Stomach (tissue), 4 donors: Measurements from ENCODE around the gene LDLRAD3.

ENCODE experiments used
- EP300 ChIP-seq: sonication (generic); formaldehyde crosslinking; IDR thresholded peaks from one replicate; pipeline ENCODE4 v1.6.1; 2017; ENCODE audit warnings: antibody characterized with exemption
- POLR2A ChIP-seq, 4 donors: fragments of 450-650 bp; IDR thresholded peaks; one replicate each; pipeline ENCODE4 v1.6.1; 2016; ENCODE audit warnings: antibody characterized with exemption in 4 of 4, control low read depth in 2 of 4, mild to moderate bottlenecking in 1 of 4, moderate library complexity in 1 of 4
- POLR2AphosphoS5 ChIP-seq, 3 donors: sonication (generic); formaldehyde crosslinking; IDR thresholded peaks; one replicate each; pipeline ENCODE4 v1.6.1; 2016; ENCODE audit warnings: antibody characterized with exemption in 3 of 3
- TF ChIP-seq, protein P1 (sequence below), 7 experiments: fragments of 450-650 bp in 4 of 7; fragments of 200-600 bp in 3 of 7; sonication (generic) in 3 of 7; IDR thresholded peaks; one replicate each; pipeline ENCODE4 v1.5.1; 2016 to 2019; ENCODE audit warnings: antibody characterized with exemption in 7 of 7, control low read depth in 2 of 7, mild to moderate bottlenecking in 1 of 7

DNA sequence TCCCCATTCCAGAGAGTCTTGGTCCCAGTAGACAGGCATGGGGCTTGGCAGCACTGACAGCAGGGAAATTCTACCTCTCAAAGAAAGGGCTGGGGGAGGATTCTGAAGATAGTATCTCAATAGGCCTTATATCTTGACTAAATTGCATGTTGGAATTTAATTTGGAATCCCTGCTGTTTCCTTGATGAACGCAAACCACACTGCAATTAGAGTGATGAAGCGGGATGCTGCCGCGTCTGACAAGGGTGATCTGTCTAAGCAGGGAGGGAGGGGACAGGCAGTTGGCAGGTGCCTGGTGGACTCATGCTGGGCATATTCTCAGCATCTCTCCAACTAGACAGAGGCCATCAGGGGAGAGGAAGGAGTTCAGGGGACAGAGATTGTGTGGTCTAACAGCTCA is 296.9 kb downstream of the LDLRAD3 start:
- TF ChIP-seq, protein P1, sequence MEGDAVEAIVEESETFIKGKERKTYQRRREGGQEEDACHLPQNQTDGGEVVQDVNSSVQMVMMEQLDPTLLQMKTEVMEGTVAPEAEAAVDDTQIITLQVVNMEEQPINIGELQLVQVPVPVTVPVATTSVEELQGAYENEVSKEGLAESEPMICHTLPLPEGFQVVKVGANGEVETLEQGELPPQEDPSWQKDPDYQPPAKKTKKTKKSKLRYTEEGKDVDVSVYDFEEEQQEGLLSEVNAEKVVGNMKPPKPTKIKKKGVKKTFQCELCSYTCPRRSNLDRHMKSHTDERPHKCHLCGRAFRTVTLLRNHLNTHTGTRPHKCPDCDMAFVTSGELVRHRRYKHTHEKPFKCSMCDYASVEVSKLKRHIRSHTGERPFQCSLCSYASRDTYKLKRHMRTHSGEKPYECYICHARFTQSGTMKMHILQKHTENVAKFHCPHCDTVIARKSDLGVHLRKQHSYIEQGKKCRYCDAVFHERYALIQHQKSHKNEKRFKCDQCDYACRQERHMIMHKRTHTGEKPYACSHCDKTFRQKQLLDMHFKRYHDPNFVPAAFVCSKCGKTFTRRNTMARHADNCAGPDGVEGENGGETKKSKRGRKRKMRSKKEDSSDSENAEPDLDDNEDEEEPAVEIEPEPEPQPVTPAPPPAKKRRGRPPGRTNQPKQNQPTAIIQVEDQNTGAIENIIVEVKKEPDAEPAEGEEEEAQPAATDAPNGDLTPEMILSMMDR (IDR thresholded peaks at IDR 0.05) = no peak
- no peak for TF ChIP-seq POLR2A (IDR thresholded peaks at IDR 0.05)
- TF ChIP-seq EP300 = no peak
- TF ChIP-seq POLR2AphosphoS5 (IDR thresholded peaks at IDR 0.05) = no peak
